ENCODE results near the gene TBC1D22A.

GRCh38 chr22:47016631-47017030, 254.2 kb downstream of the TBC1D22A start:
- TF ChIP-seq CTCF (optimal IDR thresholded peaks at IDR 0.05 in 1 of 3, IDR thresholded peaks at IDR 0.05 in 1 of 3, conservative IDR thresholded peaks at IDR 0.05 in 1 of 3; ENCODE audit: extremely low read depth in 1 of 3, insufficient read depth in 2 of 3, low read length in 3 of 3) (no peak), EZH2 (IDR thresholded peaks at IDR 0.05; ENCODE audit: low read length) (no peak)

Measured in keratinocyte (primary cell).